Measurements from ENCODE around the gene KCNQ1. TPM values are rescaled to one million over a fixed set of nuclear protein-coding genes. Genes with fewer than 3 reads are reported as not detected.
A peak's percentile ranks its signal among the peaks of the same experiment; 100 is the strongest.

The KCNQ1 gene
- total and polyA plus RNA-seq, 7 donors: 0.48 to 3.1 (median 1.1) TPM

DNA sequence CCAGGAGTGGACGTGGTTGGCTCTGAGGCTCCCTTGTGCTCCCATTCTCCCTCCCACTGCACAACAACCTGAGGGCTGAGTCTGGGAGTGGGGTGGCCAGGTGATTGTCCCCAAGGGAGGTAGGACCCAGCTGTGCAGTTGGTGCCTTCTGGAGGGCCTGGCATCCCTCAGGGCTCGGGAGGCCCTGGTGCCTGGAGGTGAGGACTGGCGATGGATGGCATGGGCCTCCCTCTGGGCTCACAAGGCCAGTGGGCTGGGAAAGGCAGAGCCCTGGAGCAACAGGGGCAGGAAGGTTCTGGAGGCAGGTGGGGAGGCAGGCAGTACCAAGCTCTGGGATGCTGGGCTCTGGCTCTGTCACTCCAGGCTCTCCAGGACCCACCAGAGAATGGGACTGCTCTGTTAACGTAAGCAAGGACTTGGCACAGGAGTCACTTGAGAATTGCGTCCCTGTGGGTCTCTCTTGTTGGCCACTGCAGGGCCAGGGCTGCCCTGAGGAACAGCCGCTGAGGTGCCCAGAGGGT lies 140.8 kb downstream of the KCNQ1 start:
- ATAC-seq (no peak), DNase-seq (no peak)
- no peaks in the 10 kb centered on the region for H3K4me1 ChIP-seq
- no peaks in the 10 kb centered on the region for H3K9me3 ChIP-seq
- no peaks in the 10 kb centered on the region for H3K36me3 ChIP-seq (ENCODE audit: insufficient read depth in 1 of 2, low read depth in 1 of 2)
- no peak overlapping the region for H3K27ac ChIP-seq
- no peak for TF ChIP-seq CTCF (IDR thresholded peaks at IDR 0.05)
- no peaks in the 10 kb centered on the region for H3K27me3 ChIP-seq (ENCODE audit: insufficient read depth in 3 of 3, low read length in 2 of 3)
- intact Hi-C loops (cut with DNase I): no loop called here
- no peak overlapping the region for H3K4me3 ChIP-seq
- 85 to 92% (median 91%) methylated on average over 6 of the region's 6 CpGs for WGBS, 3 donors

GRCh38 chr11:2586087-2586792 lies 141.4 kb downstream of the KCNQ1 start:
- no peak for ATAC-seq
- TF ChIP-seq CTCF (IDR thresholded peaks at IDR 0.05): no peak
- 66 to 83% (median 82%) methylated on average over 12 to 18 of the region's 18 CpGs for WGBS, 3 donors
- no peaks in the 10 kb centered on the region for H3K36me3 ChIP-seq (ENCODE audit: insufficient read depth in 1 of 2, low read depth in 1 of 2)
- H3K4me3 ChIP-seq: no peak overlapping the region
- no peaks in the 10 kb centered on the region for H3K9me3 ChIP-seq
- H3K4me1 ChIP-seq: no peaks in the 10 kb centered on the region
- H3K27me3 ChIP-seq (ENCODE audit: insufficient read depth in 3 of 3, low read length in 2 of 3): no peaks in the 10 kb centered on the region
- intact Hi-C loops (cut with DNase I): no loop called here
- no peak overlapping the region for H3K27ac ChIP-seq
- peak; percentile 10 to 32 for DNase-seq

DNA sequence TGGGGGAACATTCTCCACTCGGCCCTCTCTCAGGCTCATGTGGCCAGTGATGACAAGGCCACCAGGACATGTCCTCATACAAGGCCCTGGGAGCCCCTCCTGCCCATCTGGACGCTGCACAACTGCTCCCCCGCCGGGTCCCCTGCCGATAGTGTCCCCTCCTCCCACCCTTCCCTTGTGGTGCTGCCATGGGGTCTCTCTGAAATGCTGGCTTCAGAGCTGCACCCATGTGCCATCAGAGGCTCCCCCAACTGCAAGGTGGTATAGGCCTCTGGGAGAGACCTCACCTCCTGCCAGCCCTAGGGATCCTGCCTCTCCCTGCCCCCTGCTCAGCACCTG lies 142.0 kb downstream of the KCNQ1 start:
- Histone ChIP-seq H3K27ac (no peak overlapping the region), H3K9me3 (no peaks in the 10 kb centered on the region), H3K4me1 (no peaks in the 10 kb centered on the region), H3K27me3 (ENCODE audit: insufficient read depth in 3 of 3, low read length in 2 of 3) (no peaks in the 10 kb centered on the region), H3K36me3 (ENCODE audit: insufficient read depth in 1 of 2, low read depth in 1 of 2) (no peaks in the 10 kb centered on the region), H3K4me3 (no peak overlapping the region)
- 81 to 87% (median 81%) methylated on average over 4 to 5 of the region's 5 CpGs for WGBS, 3 donors
- DNase-seq (peak in 1 of 2 donors; percentile 45), ATAC-seq (no peak)
- TF ChIP-seq CTCF (IDR thresholded peaks at IDR 0.05): no peak
- intact Hi-C loops (cut with DNase I): no loop called here

GRCh38 chr11:2587132-2587930 lies 142.5 kb downstream of the KCNQ1 start:
- no peak for TF ChIP-seq CTCF (IDR thresholded peaks at IDR 0.05)
- intact Hi-C loops (cut with DNase I): no loop called here
- Histone ChIP-seq H3K36me3 (ENCODE audit: insufficient read depth in 1 of 2, low read depth in 1 of 2) (no peaks in the 10 kb centered on the region), H3K27me3 (ENCODE audit: insufficient read depth in 3 of 3, low read length in 2 of 3) (no peaks in the 10 kb centered on the region), H3K4me1 (no peaks in the 10 kb centered on the region), H3K27ac (no peak overlapping the region), H3K9me3 (no peaks in the 10 kb centered on the region), H3K4me3 (no peak overlapping the region)
- DNase-seq (peak; percentile 8 to 38), ATAC-seq (no peak)
- WGBS, 3 donors: 90 to 97% (median 93%) methylated on average over 18 to 20 of the region's 20 CpGs

All from psoas muscle (tissue), 8 donors.